HEK293 (cell line): ENCODE results near the gene RUNX1.

Experiments
- CTCF ChIA-PET: fragments of 350-600 bp; formaldehyde crosslinking; extraction: SDS; loops from one replicate; lab custom pipeline; 2021; ENCODE audit warnings: antibody characterized with exemption; lab: Yijun Ruan, JAX
- POLR2A ChIA-PET: fragments of 300-600 bp; formaldehyde crosslinking; extraction: SDS; loops from one replicate; lab custom pipeline; 2020; ENCODE audit warnings: antibody characterized with exemption, inconsistent platforms; lab: Yijun Ruan, JAX
- H3K27ac ChIP-seq: fragments of 200-500 bp; sonication (Bioruptor generic); 2 replicates; pipeline ENCODE4 v1.5.1; 2014; ENCODE audit warnings: low read depth, low read length, control low read depth, inconsistent platforms; ENCODE audit errors: extremely low read depth
- H3K36me3 ChIP-seq, 2 experiments: fragments of 200-500 bp in 1 of 2; sonication (Bioruptor generic) in 1 of 2; 1 replicate in 1 of 2; 2 replicates in 1 of 2; pipeline ENCODE4 v1.5.1; 2014 to 2017; ENCODE audit warnings: inconsistent platforms in 2 of 2, low read length in 2 of 2; ENCODE audit not compliant: control insufficient read depth in 2 of 2, insufficient read depth in 1 of 2
- H3K4me1 ChIP-seq: fragments of 200-500 bp; sonication (Bioruptor generic); 2 replicates; pipeline ENCODE4 v1.5.1; 2014; ENCODE audit warnings: mild to moderate bottlenecking, low read length, inconsistent platforms; ENCODE audit not compliant: control insufficient read depth, insufficient read depth
- H3K4me3 ChIP-seq: 2 replicates; pipeline ENCODE4 v1.5.1; 2011; ENCODE audit warnings: low read depth, mild to moderate bottlenecking, control low read depth, low read length, moderate library complexity
- H3K9me3 ChIP-seq: fragments of 200-500 bp; sonication (Bioruptor generic); 2 replicates; pipeline ENCODE4 v1.5.1; 2014; ENCODE audit warnings: low read depth, low read length, inconsistent platforms; ENCODE audit not compliant: control insufficient read depth, insufficient read depth
- MYNN ChIP-seq: fragments of 450-650 bp; formaldehyde crosslinking; IDR thresholded peaks from 2 replicates; pipeline ENCODE4 v1.5.1; 2016; ENCODE audit warnings: missing biosample characterization, missing genetic modification characterization, borderline replicate concordance
- OVOL3 ChIP-seq: fragments of 450-650 bp; formaldehyde crosslinking; IDR thresholded peaks from 2 replicates; pipeline ENCODE4 v1.5.1; 2016; ENCODE audit warnings: missing biosample characterization, missing genetic modification characterization
- TCF7L2 ChIP-seq: IDR thresholded peaks from 2 replicates; pipeline ENCODE4 v1.6.1; 2011; ENCODE audit warnings: low read depth, mild to moderate bottlenecking, inconsistent platforms, low read length, moderate library complexity, borderline replicate concordance
- ZBTB1 ChIP-seq: fragments of 450-650 bp; formaldehyde crosslinking; IDR thresholded peaks from 2 replicates; pipeline ENCODE4 v1.5.1; 2016; ENCODE audit warnings: missing biosample characterization, missing genetic modification characterization
- ZBTB17 ChIP-seq: fragments of 450-650 bp; formaldehyde crosslinking; IDR thresholded peaks from 2 replicates; pipeline ENCODE4 v1.5.1; 2016; ENCODE audit warnings: missing biosample characterization, missing genetic modification characterization
- ZBTB20 ChIP-seq: fragments of 450-650 bp; formaldehyde crosslinking; IDR thresholded peaks from 2 replicates; pipeline ENCODE4 v1.5.1; 2016; ENCODE audit warnings: missing biosample characterization, missing genetic modification characterization
- ZFP37 ChIP-seq: fragments of 450-650 bp; formaldehyde crosslinking; IDR thresholded peaks from 2 replicates; pipeline ENCODE4 v1.5.1; 2016; ENCODE audit warnings: missing biosample characterization, missing genetic modification characterization
- ZFP41 ChIP-seq: fragments of 450-650 bp; formaldehyde crosslinking; IDR thresholded peaks from 2 replicates; pipeline ENCODE4 v1.5.1; 2016; ENCODE audit warnings: missing biosample characterization, missing genetic modification characterization, borderline replicate concordance
- ZIC2 ChIP-seq: fragments of 450-650 bp; formaldehyde crosslinking; IDR thresholded peaks from 2 replicates; pipeline ENCODE4 v1.5.1; 2016; ENCODE audit warnings: missing biosample characterization, missing genetic modification characterization
- ZNF121 ChIP-seq: fragments of 450-650 bp; formaldehyde crosslinking; IDR thresholded peaks from 2 replicates; pipeline ENCODE4 v1.5.1; 2016; ENCODE audit warnings: missing biosample characterization, missing genetic modification characterization
- ZNF2 ChIP-seq: fragments of 450-650 bp; formaldehyde crosslinking; IDR thresholded peaks from 2 replicates; pipeline ENCODE4 v1.5.1; 2016; ENCODE audit warnings: missing biosample characterization, missing genetic modification characterization
- ZNF366 ChIP-seq: fragments of 450-650 bp; formaldehyde crosslinking; conservative IDR thresholded peaks from 2 replicates; pipeline ENCODE4 v1.5.1; 2016; ENCODE audit warnings: missing biosample characterization, missing genetic modification characterization
- ZNF521 ChIP-seq: fragments of 450-650 bp; formaldehyde crosslinking; IDR thresholded peaks from 2 replicates; pipeline ENCODE4 v1.5.1; 2017; ENCODE audit warnings: missing biosample characterization, mild to moderate bottlenecking, missing genetic modification characterization
- ZNF529 ChIP-seq: fragments of 450-650 bp; formaldehyde crosslinking; IDR thresholded peaks from 2 replicates; pipeline ENCODE4 v1.5.1; 2017; ENCODE audit warnings: missing genetic modification characterization, missing biosample characterization; ENCODE audit not compliant: insufficient replicate concordance
- ZNF585B ChIP-seq: fragments of 450-650 bp; formaldehyde crosslinking; IDR thresholded peaks from 2 replicates; pipeline ENCODE4 v1.5.1; 2016; ENCODE audit warnings: missing biosample characterization, missing genetic modification characterization
- ZNF654 ChIP-seq: fragments of 450-650 bp; formaldehyde crosslinking; IDR thresholded peaks from 2 replicates; pipeline ENCODE4 v1.5.1; 2016; ENCODE audit warnings: low read depth, missing biosample characterization, missing genetic modification characterization
- ZNF837 ChIP-seq: fragments of 450-650 bp; formaldehyde crosslinking; IDR thresholded peaks from 2 replicates; pipeline ENCODE4 v1.5.1; 2016; ENCODE audit warnings: missing biosample characterization, missing genetic modification characterization
- ZSCAN16 ChIP-seq: fragments of 450-650 bp; formaldehyde crosslinking; IDR thresholded peaks from 2 replicates; pipeline ENCODE4 v1.5.1; 2016; ENCODE audit warnings: missing biosample characterization, missing genetic modification characterization
- TF ChIP-seq, protein P1 (sequence below): fragments of 450-650 bp; formaldehyde crosslinking; IDR thresholded peaks from 2 replicates; pipeline ENCODE4 v1.5.1; 2016; ENCODE audit warnings: missing biosample characterization, missing genetic modification characterization
- TF ChIP-seq, protein P2 (sequence below): fragments of 450-650 bp; formaldehyde crosslinking; IDR thresholded peaks from 2 replicates; pipeline ENCODE4 v1.5.0; 2017; ENCODE audit warnings: missing biosample characterization, missing genetic modification characterization, borderline replicate concordance
- TF ChIP-seq, protein P3 (sequence below): fragments of 450-650 bp; formaldehyde crosslinking; IDR thresholded peaks from 2 replicates; pipeline ENCODE4 v1.5.1; 2017; ENCODE audit warnings: missing biosample characterization, missing genetic modification characterization

The RUNX1 gene

DNA sequence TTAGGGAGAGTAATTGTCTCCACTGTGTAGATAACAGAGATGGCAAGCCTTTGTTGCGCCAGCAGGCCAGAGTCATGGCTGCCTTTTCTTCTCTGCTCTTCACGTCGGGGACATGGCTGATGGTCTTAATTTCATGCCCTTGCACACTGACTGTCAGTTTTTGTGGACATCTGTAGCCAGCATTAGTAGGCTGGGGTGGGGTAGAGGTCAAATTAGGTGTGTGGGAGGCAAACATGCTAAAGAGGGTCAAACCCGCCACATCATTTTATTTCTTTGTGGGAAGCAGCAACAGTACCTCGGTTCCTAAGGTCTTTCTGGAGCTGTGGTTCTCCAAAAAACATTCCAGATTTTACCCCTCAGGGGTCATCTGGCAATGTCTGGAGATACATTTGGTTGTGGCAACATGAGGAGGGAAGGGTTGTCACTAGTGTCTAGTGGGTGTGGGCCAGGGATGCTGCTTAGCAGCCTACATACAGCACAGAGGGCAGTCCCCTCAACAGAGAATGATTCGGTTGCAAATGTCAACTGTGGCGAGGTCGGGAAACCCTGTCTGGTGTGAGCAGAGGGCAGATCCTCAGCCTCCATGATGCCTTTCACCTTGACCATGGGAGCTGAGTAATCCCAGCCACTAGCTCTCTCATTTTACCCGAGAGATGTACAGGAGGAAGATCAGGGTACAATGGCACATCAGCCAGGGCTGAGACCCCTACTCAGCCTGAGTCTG is 14.7 kb downstream of the RUNX1 start:
- Histone ChIP-seq H3K4me3 (no peak overlapping the region), H3K36me3 (no peaks in the 10 kb centered on the region), H3K9me3 (no peaks in the 10 kb centered on the region), H3K27ac (no peak overlapping the region), H3K4me1 (no peaks in the 10 kb centered on the region)
- TF ChIP-seq ZNF121 (tag by site-specific recombination) (no peak), ZSCAN16 (tag by site-specific recombination) (no peak), ZBTB17 (tag by site-specific recombination) (no peak), ZNF529 (no peak), ZFP41 (tag by site-specific recombination) (no peak), ZNF521 (tag by site-specific recombination) (no peak), ZNF2 (tag by site-specific recombination) (no peak), ZNF837 (tag by site-specific recombination) (no peak), TCF7L2 (no peak), ZIC2 (tag by site-specific recombination) (no peak), ZFP37 (tag by site-specific recombination) (no peak), MYNN (tag by site-specific recombination) (no peak), ZBTB20 (tag by site-specific recombination) (no peak)
- TF ChIP-seq, protein P1, sequence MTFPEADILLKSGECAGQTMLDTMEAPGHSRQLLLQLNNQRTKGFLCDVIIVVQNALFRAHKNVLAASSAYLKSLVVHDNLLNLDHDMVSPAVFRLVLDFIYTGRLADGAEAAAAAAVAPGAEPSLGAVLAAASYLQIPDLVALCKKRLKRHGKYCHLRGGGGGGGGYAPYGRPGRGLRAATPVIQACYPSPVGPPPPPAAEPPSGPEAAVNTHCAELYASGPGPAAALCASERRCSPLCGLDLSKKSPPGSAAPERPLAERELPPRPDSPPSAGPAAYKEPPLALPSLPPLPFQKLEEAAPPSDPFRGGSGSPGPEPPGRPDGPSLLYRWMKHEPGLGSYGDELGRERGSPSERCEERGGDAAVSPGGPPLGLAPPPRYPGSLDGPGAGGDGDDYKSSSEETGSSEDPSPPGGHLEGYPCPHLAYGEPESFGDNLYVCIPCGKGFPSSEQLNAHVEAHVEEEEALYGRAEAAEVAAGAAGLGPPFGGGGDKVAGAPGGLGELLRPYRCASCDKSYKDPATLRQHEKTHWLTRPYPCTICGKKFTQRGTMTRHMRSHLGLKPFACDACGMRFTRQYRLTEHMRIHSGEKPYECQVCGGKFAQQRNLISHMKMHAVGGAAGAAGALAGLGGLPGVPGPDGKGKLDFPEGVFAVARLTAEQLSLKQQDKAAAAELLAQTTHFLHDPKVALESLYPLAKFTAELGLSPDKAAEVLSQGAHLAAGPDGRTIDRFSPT (tag by site-specific recombination), result no peak
- TF ChIP-seq, protein P2, sequence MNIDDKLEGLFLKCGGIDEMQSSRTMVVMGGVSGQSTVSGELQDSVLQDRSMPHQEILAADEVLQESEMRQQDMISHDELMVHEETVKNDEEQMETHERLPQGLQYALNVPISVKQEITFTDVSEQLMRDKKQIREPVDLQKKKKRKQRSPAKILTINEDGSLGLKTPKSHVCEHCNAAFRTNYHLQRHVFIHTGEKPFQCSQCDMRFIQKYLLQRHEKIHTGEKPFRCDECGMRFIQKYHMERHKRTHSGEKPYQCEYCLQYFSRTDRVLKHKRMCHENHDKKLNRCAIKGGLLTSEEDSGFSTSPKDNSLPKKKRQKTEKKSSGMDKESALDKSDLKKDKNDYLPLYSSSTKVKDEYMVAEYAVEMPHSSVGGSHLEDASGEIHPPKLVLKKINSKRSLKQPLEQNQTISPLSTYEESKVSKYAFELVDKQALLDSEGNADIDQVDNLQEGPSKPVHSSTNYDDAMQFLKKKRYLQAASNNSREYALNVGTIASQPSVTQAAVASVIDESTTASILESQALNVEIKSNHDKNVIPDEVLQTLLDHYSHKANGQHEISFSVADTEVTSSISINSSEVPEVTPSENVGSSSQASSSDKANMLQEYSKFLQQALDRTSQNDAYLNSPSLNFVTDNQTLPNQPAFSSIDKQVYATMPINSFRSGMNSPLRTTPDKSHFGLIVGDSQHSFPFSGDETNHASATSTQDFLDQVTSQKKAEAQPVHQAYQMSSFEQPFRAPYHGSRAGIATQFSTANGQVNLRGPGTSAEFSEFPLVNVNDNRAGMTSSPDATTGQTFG, result no peak
- ChIA-PET POLR2A (no interaction called here), CTCF (interaction anchor here (0.6 kb wide), 1 partner anchor 192 kb away, joined by 3 read pairs; no protein-coding TSS in a partner anchor)

DNA sequence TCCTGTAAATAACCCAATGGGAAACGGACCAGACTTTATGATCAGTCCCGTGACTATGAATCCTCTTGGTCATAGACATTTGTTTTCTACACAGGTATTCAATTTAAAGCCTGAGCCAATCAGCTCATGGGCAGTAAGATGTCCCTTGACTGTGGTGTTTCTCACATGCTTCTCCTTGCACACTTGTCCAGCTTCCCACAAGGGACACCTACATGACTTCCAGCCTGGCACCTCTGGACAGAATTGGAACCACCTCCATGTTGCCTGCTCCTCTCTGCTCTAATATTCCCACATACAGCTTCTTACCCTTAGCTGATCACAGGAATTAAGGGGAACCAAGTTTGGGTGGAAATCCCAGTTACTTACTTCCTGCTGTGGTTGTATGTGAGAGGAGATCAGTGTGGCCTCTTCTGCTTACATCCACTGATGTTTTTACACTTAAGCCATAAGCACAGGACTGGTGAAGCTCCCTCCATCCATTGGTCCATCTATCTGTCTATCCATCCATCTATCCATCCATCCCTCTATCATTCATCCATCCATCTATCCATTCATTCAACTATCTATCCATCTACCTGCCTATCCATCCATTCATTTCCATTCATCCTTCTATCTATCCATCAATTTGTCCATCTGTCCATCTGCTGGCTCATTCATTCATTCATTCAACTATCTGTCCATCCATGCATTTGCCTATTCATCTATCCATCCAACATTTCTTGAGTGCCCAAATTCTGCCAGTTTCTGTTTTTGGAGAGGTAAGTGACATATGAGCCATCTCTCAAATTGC is 16.4 kb downstream of the RUNX1 start:
- POLR2A ChIA-PET, result no interaction called here
- CTCF ChIA-PET, result interaction anchor here (0.5 to 0.8 kb wide), 2 partner anchors 15 to 707 kb away, joined by 3 read pairs; no protein-coding TSS in a partner anchor

More for the DNA sequence above, 16.4 kb downstream of the RUNX1 start:
- H3K4me1 ChIP-seq, result no peaks in the 10 kb centered on the region
- TF ChIP-seq ZNF366 (peak; percentile 93), ZBTB17 (tag by site-specific recombination) (peak; percentile 33; the same call in 1 of the 2 replicates), ZBTB1 (tag by site-specific recombination) (no peak), ZNF585B (no peak), ZNF529 (peak; percentile 97), ZNF654 (tag by site-specific recombination) (no peak), ZSCAN16 (tag by site-specific recombination) (no peak), ZBTB20 (tag by site-specific recombination) (no peak), OVOL3 (no peak)
- TF ChIP-seq, protein P3, sequence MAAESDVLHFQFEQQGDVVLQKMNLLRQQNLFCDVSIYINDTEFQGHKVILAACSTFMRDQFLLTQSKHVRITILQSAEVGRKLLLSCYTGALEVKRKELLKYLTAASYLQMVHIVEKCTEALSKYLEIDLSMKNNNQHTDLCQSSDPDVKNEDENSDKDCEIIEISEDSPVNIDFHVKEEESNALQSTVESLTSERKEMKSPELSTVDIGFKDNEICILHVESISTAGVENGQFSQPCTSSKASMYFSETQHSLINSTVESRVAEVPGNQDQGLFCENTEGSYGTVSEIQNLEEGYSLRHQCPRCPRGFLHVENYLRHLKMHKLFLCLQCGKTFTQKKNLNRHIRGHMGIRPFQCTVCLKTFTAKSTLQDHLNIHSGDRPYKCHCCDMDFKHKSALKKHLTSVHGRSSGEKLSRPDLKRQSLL (tag by site-specific recombination), result no peak
- no peaks in the 10 kb centered on the region for H3K36me3 ChIP-seq
- H3K4me3 ChIP-seq, result no peak overlapping the region
- no peaks in the 10 kb centered on the region for H3K9me3 ChIP-seq
- H3K27ac ChIP-seq, result no peak overlapping the region
